ENCODE data around the gene HSD17B2.

DNA sequence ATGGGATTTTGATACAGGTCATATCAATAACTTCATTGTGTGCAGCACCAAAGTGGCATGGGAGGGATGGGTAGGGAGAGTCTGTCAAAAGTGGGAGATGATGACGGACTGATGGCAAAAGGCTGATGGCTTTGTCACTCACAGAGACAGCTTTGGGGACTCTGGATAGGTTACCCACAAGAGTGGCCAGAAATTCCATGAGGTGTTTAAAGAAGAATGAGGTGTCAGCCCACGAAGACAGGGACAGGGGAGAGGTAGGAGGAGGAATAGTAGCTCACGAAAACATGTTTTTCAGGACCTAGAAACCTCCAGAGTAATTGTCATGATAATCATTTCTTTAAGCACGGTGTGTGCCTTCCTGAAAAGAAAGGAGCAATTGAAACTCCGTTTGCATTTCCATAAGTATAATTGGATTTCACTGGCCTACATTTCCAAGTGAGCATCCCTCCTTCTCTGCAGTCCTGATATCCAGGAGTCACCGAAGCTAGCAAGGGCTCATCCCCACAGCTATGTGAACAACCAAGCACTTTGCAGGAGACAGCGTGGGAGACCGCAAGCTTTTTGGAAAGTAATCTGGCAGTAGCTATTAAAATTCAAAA lies 60.0 kb downstream of the HSD17B2 start:
- TF ChIP-seq CTCF (IDR thresholded peaks at IDR 0.05 in 4 of 5, conservative IDR thresholded peaks at IDR 0.05 in 1 of 5) = no peak
- TF ChIP-seq POLR2A (IDR thresholded peaks at IDR 0.05) = no peak

Measured in gastrocnemius medialis (tissue), 4 donors.